H9 (cell line): ENCODE results near the gene HRH1. TPM values are rescaled to one million over a fixed set of nuclear protein-coding genes. Genes with fewer than 3 reads are reported as not detected.

Experiments used
- DNase-seq: peaks from one replicate; pipeline ENCODE4 v3.0.0-alpha.2; 2017
- H2AFZ ChIP-seq: one replicate; pipeline ENCODE4 v1.6.1; 2013; ENCODE audit warnings: mild to moderate bottlenecking, low read length, control low read depth, moderate library complexity
- H2AK5ac ChIP-seq: 2 replicates; pipeline ENCODE4 v1.6.1; 2013; ENCODE audit warnings: low read length, control low read depth, mixed read lengths; ENCODE audit not compliant: insufficient read length
- H2BK120ac ChIP-seq: one replicate; pipeline ENCODE4 v1.6.1; 2013; ENCODE audit warnings: low read depth, mild to moderate bottlenecking, low read length, control low read depth, inconsistent platforms; ENCODE audit not compliant: poor library complexity, severe bottlenecking
- H2BK12ac ChIP-seq: 2 replicates; pipeline ENCODE4 v1.6.1; 2013; ENCODE audit warnings: low read length, control low read depth, mixed read lengths, low read depth; ENCODE audit not compliant: insufficient read length
- H2BK15ac ChIP-seq: 2 replicates; pipeline ENCODE4 v1.6.1; 2013; ENCODE audit warnings: low read depth, low read length, control low read depth
- H2BK20ac ChIP-seq: one replicate; pipeline ENCODE4 v1.6.1; 2013; ENCODE audit warnings: low read depth, mild to moderate bottlenecking, low read length, control low read depth, inconsistent platforms; ENCODE audit not compliant: poor library complexity, severe bottlenecking
- H2BK5ac ChIP-seq: 2 replicates; pipeline ENCODE4 v1.6.1; 2013; ENCODE audit warnings: low read length, control low read depth, mixed read lengths; ENCODE audit not compliant: insufficient read length
- H3K14ac ChIP-seq: 2 replicates; pipeline ENCODE4 v1.6.1; 2013; ENCODE audit warnings: low read length, control low read depth; ENCODE audit not compliant: insufficient read depth
- H3K18ac ChIP-seq: 2 replicates; pipeline ENCODE4 v1.6.1; 2013; ENCODE audit warnings: low read depth, mild to moderate bottlenecking, mixed read lengths, low read length, control low read depth; ENCODE audit not compliant: insufficient read length
- H3K23ac ChIP-seq: 2 replicates; pipeline ENCODE4 v1.6.1; 2013; ENCODE audit warnings: low read length, control low read depth, mixed read lengths, low read depth; ENCODE audit not compliant: insufficient read length
- H3K23me2 ChIP-seq: 2 replicates; pipeline ENCODE4 v1.6.1; 2013; ENCODE audit warnings: low read depth, mild to moderate bottlenecking, mixed read lengths, low read length, control low read depth; ENCODE audit not compliant: insufficient read length, poor library complexity, severe bottlenecking
- H3K27ac ChIP-seq: 2 replicates; pipeline ENCODE4 v1.5.1; 2013; ENCODE audit warnings: low read length, control low read depth, mixed read lengths, low read depth; ENCODE audit not compliant: insufficient read length
- H3K27me3 ChIP-seq: 2 replicates; pipeline ENCODE4 v1.6.1; 2013; ENCODE audit warnings: low read length, control low read depth, inconsistent platforms; ENCODE audit not compliant: insufficient read depth
- H3K4ac ChIP-seq: 2 replicates; pipeline ENCODE4 v1.6.1; 2013; ENCODE audit warnings: low read depth, mild to moderate bottlenecking, control low read depth, inconsistent platforms, low read length, moderate library complexity
- H3K4me1 ChIP-seq: 2 replicates; pipeline ENCODE4 v1.6.1; 2013; ENCODE audit warnings: low read length, control low read depth, inconsistent platforms; ENCODE audit not compliant: insufficient read depth
- H3K4me2 ChIP-seq: 2 replicates; pipeline ENCODE4 v1.6.1; 2013; ENCODE audit warnings: low read length, control low read depth, mixed read lengths; ENCODE audit not compliant: insufficient read length, insufficient read depth
- H3K56ac ChIP-seq: 2 replicates; pipeline ENCODE4 v1.6.1; 2013; ENCODE audit warnings: low read depth, mild to moderate bottlenecking, mixed read lengths, low read length, control low read depth; ENCODE audit not compliant: insufficient read length
- H3K79me1 ChIP-seq: 2 replicates; pipeline ENCODE4 v1.6.1; 2013; ENCODE audit warnings: low read depth, mild to moderate bottlenecking, moderate library complexity, low read length, control low read depth, inconsistent platforms; ENCODE audit not compliant: insufficient read depth, poor library complexity, severe bottlenecking
- H3K79me2 ChIP-seq: 2 replicates; pipeline ENCODE4 v1.6.1; 2013; ENCODE audit warnings: low read length, control low read depth, inconsistent platforms; ENCODE audit not compliant: insufficient read depth
- H3K9ac ChIP-seq: 2 replicates; pipeline ENCODE4 v1.6.1; 2013; ENCODE audit warnings: low read length, control low read depth, mixed read lengths; ENCODE audit not compliant: insufficient read length; ENCODE audit errors: extremely low read depth
- H3K9me3 ChIP-seq: one replicate; pipeline ENCODE4 v1.6.1; 2013; ENCODE audit warnings: low read depth, low read length, inconsistent platforms; ENCODE audit not compliant: control insufficient read depth
- H3T11ph ChIP-seq: one replicate; pipeline ENCODE4 v1.6.1; 2013; ENCODE audit warnings: mild to moderate bottlenecking, low read length, control low read depth, inconsistent platforms
- H4K20me1 ChIP-seq: one replicate; pipeline ENCODE4 v1.6.1; 2013; ENCODE audit not compliant: control insufficient read depth, insufficient read length, insufficient read depth
- H4K5ac ChIP-seq: 2 replicates; pipeline ENCODE4 v1.6.1; 2013; ENCODE audit warnings: low read depth, mild to moderate bottlenecking, mixed read lengths, low read length, control low read depth; ENCODE audit not compliant: insufficient read length
- H4K8ac ChIP-seq: replicated peaks from 2 replicates; pipeline ENCODE4 v1.6.1; 2013; ENCODE audit warnings: low read length, control low read depth, mixed read lengths, low read depth; ENCODE audit not compliant: insufficient read length
- H4K91ac ChIP-seq: 2 replicates; pipeline ENCODE4 v1.6.1; 2013; ENCODE audit warnings: low read depth, mild to moderate bottlenecking, moderate library complexity, mixed read lengths, low read length, control low read depth; ENCODE audit not compliant: insufficient read length
- H3K27ac Mint-ChIP-seq, 3 experiments: 2 replicates in 2 of 3; 3 replicates in 1 of 3; pipeline ENCODE4 v1.8.0; 2020 to 2021; ENCODE audit warnings: mixed read lengths in 3 of 3, mild to moderate bottlenecking in 1 of 3, moderate library complexity in 1 of 3
- H3K27me3 Mint-ChIP-seq: 2 replicates; pipeline ENCODE4 v1.8.0; 2021; ENCODE audit warnings: low read depth, mild to moderate bottlenecking, moderate library complexity, mixed read lengths
- H3K36me3 Mint-ChIP-seq, 3 experiments: 2 replicates in 2 of 3; 3 replicates in 1 of 3; pipeline ENCODE4 v1.8.0; 2020 to 2021; ENCODE audit warnings: low read depth in 3 of 3, mixed read lengths in 3 of 3; ENCODE audit not compliant: insufficient read depth in 1 of 3
- H3K4me1 Mint-ChIP-seq, 2 experiments: 2 replicates each; pipeline ENCODE4 v1.8.0; 2020; ENCODE audit warnings: mixed read lengths in 2 of 2
- H3K4me3 Mint-ChIP-seq, 2 experiments: 2 replicates in 1 of 2; 3 replicates in 1 of 2; pipeline ENCODE4 v1.8.0; 2020 to 2021; ENCODE audit warnings: mild to moderate bottlenecking in 2 of 2, mixed read lengths in 2 of 2, moderate library complexity in 1 of 2
- H3K9me3 Mint-ChIP-seq, 2 experiments: 2 replicates in 1 of 2; 3 replicates in 1 of 2; pipeline ENCODE4 v1.8.0; 2020; ENCODE audit warnings: mild to moderate bottlenecking in 2 of 2, mixed read lengths in 2 of 2, moderate library complexity in 1 of 2
- WGBS: extraction: QIAGEN DNeasy Blood & Tissue Kit; methylation state at CpG from one replicate; pipeline ENCODE4 v1.1.7; 2013; ENCODE audit warnings: missing lambda C conversion rate, low lambda C conversion rate, mixed read lengths; ENCODE audit not compliant: insufficient read length; ENCODE audit errors: extremely low coverage; 5-methylcytosine and 5-hydroxymethylcytosine counted together
- total RNA-seq: library from RNA; stranded (reverse); gene quantifications from 2 replicates; pipeline ENCODE4 v1.2.1, GENCODE V29; 2021
- TF ChIP-seq, protein P1 (sequence below): fragments of 200-600 bp; sonication (generic); conservative IDR thresholded peaks from 3 replicates; pipeline ENCODE4 v1.8.0; 2021; ENCODE audit warnings: antibody characterized with exemption, mild to moderate bottlenecking

HRH1 gene
- total RNA-seq, 1 experiment from 2014 or later, result 0.74 TPM

DNA sequence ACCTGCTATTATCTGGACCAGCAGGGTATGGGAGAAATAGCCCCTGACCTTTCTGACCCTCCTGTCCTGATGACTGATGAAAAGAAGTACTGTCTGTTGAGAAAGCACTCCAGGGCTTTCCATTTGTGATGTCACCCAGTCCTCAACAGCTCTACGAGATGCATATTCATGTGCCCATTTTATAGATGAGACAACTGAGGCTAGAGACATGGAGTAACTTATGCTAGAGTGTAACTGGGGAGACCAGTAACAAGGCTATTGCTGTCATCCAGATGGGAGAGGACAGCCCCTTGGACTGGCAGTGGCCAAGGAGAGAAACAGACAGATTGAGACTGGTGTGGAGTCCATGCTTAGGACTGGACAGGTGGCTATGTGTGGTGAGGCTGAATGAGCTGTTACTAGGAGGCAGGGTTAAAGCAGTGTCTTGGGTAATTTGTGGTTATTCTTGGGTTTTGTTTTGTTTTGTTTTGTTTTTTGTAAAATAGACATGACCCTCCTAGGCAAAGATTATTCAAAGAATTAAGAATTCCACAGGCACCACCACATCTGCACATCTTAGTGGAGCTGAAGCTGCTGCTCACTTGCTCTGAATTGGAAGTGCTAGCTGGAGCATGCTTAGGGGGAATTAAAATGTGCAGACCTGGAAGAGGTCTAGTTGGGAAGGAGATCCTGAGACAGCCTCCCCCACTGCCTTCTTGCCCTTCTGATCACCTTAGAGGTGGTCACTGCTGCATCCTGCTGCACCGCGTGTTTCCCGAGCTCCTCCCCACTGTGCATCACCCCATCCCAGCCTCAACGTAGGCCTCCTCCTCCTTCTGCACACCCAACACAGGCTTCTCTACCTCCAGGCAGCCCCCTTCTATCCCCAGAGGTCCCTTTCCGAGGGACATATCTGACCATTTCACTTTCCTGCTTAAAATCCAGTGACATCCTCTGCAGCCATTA lies 8.4 kb downstream of the HRH1 start:
- H3K18ac ChIP-seq, result no peak overlapping the region
- no peak overlapping the region for H2AFZ ChIP-seq
- no peak overlapping the region for H4K8ac ChIP-seq
- H3K4ac ChIP-seq, result no peak overlapping the region
- Mint-ChIP-seq H3K4me3 (no peak overlapping the region), H3K27me3 (peaks cover 17% of the 10 kb centered on the region), H3K27ac (no peak overlapping the region), H3K36me3 (no peaks in the 10 kb centered on the region), H3K9me3 (no peaks in the 10 kb centered on the region), H3K4me1 (no peaks in the 10 kb centered on the region)
- no peaks in the 10 kb centered on the region for H3K9me3 ChIP-seq
- H2BK5ac ChIP-seq, result no peak overlapping the region
- no peak overlapping the region for H3K27ac ChIP-seq
- no peak for DNase-seq
- H3K27me3 ChIP-seq, result no peaks in the 10 kb centered on the region
- peaks cover 2% of the 10 kb centered on the region for H4K20me1 ChIP-seq
- H4K5ac ChIP-seq, result no peak overlapping the region
- no peak overlapping the region for H3K56ac ChIP-seq
- H3K79me2 ChIP-seq, result no peaks in the 10 kb centered on the region
- no peak overlapping the region for H2BK15ac ChIP-seq
- no peak overlapping the region for H2AK5ac ChIP-seq
- H3K14ac ChIP-seq, result no peak overlapping the region
- H3K23me2 ChIP-seq, result no peaks in the 10 kb centered on the region
- H3T11ph ChIP-seq, result no peak overlapping the region
- no peaks in the 10 kb centered on the region for H3K79me1 ChIP-seq
- no peak overlapping the region for H3K23ac ChIP-seq
- no peaks in the 10 kb centered on the region for H3K4me1 ChIP-seq
- TF ChIP-seq, protein P1, sequence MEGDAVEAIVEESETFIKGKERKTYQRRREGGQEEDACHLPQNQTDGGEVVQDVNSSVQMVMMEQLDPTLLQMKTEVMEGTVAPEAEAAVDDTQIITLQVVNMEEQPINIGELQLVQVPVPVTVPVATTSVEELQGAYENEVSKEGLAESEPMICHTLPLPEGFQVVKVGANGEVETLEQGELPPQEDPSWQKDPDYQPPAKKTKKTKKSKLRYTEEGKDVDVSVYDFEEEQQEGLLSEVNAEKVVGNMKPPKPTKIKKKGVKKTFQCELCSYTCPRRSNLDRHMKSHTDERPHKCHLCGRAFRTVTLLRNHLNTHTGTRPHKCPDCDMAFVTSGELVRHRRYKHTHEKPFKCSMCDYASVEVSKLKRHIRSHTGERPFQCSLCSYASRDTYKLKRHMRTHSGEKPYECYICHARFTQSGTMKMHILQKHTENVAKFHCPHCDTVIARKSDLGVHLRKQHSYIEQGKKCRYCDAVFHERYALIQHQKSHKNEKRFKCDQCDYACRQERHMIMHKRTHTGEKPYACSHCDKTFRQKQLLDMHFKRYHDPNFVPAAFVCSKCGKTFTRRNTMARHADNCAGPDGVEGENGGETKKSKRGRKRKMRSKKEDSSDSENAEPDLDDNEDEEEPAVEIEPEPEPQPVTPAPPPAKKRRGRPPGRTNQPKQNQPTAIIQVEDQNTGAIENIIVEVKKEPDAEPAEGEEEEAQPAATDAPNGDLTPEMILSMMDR, result no peak
- no CpG with 5 or more reads among the region's 6 CpGs for WGBS
- H2BK12ac ChIP-seq, result no peak overlapping the region
- H2BK20ac ChIP-seq, result no peak overlapping the region
- H4K91ac ChIP-seq, result no peak overlapping the region
- no peak overlapping the region for H2BK120ac ChIP-seq
- H3K9ac ChIP-seq, result no peak overlapping the region
- H3K4me2 ChIP-seq, result no peak overlapping the region
